ENCODE measurements around the gene CRY2. TPM values are rescaled to one million over a fixed set of nuclear protein-coding genes. Genes with fewer than 3 reads are reported as not detected.

CRY2 gene
- total RNA-seq, 1 donor from 2014 or later, result 9.2 TPM

DNA sequence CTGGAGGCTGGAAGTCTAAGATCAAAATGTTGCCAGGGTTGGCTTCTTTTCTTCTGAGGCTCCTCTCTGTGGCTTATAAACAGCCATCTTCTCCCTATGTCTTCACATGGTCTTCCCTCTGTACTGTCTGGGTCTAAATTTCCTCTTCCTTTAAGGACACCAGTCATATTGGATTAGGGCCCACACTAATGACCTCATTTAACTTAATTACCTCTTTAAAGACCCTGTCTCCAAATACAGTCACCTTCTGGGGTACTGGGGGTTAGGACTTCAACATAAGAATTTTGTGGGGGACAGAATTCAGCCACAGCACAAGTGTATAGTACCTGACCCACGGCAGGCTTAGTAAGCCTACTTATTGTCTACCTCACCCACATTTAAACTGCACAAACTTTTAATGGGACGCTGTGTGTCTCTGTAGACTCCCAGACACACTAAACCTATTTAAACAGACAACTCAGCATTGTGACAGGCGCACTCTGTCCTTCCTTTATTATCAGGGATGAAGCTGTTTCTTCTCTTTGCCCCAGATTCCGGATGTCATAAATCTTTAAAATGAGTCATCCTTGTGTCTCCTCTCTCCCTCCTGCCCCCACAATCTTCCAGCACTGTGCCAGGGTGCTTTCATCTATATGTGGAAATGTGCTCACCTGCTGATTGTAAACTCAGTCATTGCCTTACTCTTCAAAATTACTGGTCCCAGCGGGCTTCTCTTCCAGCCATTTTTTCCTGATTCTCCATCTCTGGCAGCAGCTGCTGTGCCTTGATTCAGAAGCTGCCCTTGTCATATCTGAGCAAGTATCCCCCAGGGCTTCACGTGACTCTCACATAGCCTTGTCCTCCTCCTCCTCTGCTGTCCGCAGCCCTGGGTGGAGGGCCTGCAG lies 32.8 kb downstream of the CRY2 start:
- no peak for DNase-seq (ENCODE audit: low read depth)
- TF ChIP-seq, protein P1, sequence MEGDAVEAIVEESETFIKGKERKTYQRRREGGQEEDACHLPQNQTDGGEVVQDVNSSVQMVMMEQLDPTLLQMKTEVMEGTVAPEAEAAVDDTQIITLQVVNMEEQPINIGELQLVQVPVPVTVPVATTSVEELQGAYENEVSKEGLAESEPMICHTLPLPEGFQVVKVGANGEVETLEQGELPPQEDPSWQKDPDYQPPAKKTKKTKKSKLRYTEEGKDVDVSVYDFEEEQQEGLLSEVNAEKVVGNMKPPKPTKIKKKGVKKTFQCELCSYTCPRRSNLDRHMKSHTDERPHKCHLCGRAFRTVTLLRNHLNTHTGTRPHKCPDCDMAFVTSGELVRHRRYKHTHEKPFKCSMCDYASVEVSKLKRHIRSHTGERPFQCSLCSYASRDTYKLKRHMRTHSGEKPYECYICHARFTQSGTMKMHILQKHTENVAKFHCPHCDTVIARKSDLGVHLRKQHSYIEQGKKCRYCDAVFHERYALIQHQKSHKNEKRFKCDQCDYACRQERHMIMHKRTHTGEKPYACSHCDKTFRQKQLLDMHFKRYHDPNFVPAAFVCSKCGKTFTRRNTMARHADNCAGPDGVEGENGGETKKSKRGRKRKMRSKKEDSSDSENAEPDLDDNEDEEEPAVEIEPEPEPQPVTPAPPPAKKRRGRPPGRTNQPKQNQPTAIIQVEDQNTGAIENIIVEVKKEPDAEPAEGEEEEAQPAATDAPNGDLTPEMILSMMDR (conservative IDR thresholded peaks at IDR 0.05; ENCODE audit: low read depth, low read length), result no peak

DNA sequence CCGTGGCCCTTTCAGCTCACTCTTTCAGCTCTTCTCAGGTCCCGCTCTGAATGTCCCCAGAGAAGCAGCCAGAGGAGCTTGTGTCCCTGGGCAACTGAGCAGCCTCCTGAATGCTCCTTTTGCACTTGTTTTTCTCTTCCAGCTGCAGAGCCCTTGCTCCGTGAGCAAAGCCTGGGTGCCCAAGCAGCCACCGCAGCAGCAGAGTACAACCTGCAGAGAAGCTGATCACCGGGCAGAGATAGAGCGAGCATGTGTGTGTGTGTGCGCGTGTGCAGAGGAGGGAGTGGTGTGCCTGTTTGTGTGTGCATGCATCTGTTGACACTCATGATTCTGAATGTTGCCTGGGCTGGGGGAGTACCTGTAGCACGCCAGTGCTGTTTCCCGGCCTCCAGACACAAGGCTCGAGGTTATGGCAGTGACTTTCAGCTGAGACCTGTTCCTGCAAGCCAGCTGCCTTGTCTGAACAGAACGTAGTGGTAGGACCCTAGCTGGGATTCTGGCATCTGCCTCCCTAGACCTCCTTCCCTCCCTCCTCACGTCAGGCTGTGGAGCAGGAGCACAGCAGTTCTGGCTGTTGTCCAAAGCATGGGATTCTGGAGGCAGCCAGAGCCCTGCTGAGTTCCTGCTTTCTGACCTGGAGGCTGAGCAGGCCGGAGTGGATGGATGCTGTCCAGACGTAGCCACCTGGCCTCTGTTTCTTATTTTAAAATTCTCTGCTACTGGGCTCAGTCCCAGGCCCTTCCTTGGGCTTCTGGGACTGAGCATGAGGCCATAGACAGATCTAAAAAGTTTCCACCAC lies 33.7 kb downstream of the CRY2 start:
- no peak overlapping the region for H3K4me3 ChIP-seq (ENCODE audit: low read depth, low read length)
- TF ChIP-seq, protein P1 (conservative IDR thresholded peaks at IDR 0.05; ENCODE audit: low read depth, low read length), result no peak
- no peak for DNase-seq (ENCODE audit: low read depth)

More for the DNA sequence above, 32.8 kb downstream of the CRY2 start:
- H3K4me3 ChIP-seq (ENCODE audit: low read depth, low read length), result no peak overlapping the region

DNA sequence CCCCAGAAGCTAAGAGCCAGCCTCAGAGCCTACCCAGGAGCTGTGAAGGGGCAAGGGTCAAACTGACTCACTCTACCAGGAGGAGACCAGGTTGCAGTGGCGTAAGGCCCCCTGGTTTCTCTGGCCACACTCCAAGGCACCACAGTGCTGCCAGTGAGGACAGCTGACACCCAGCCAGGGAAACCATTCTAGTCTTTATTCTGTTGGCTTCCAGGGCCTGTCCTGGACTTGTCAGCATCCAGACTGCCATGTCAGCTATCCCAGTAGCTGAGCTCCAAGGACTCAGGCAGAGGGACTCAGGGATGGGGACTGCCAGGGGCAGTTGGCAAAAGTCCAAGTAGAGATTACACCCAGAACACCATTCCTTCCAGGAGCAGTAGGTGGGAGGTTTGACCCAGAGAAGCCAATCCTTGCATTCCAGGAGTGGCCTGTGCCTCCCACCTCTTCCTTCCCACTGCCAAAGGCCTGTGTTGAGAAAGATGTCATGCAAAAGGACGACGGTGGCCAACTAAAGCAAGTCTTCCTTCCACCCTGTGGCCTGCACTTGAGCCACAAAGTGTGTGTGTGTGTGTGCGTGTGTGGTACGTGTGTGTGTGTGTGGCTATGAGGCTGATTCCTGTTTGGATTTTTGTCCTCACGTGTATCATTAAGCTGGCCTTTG lies 34.6 kb downstream of the CRY2 start:
- TF ChIP-seq, protein P1 (conservative IDR thresholded peaks at IDR 0.05; ENCODE audit: low read depth, low read length), result no peak
- H3K4me3 ChIP-seq (ENCODE audit: low read depth, low read length), result no peak overlapping the region
- no peak for DNase-seq (ENCODE audit: low read depth)

DNA sequence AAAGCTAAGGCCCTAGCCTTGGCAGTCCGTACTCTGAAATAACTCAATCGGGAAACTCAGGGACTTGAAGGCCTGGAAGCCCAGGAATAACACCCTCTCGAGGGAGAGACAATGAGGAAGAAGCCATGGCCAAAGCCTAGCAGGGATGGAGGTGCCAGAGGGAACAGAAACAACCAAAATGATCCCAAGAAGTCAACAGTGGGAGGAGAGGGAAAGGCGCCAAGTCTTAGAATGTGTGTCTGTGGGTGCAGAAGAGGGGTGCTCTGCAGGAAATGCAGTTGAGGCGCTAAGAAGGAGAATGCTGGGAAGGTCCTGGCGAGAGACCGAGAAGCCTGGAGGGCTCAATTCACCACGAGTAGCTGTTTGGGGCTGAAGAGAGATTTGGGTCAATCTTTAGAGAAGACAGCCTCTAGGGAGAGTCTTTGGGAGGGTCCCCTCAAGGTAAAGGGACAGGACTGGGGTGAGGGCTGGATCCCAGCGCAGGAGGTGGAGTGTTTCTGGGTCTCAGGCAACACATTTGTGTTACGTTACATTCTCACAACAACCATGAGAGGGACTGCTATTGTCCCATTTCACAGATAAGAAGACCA lies 37.4 kb downstream of the CRY2 start:
- DNase-seq (ENCODE audit: low read depth), result no peak
- TF ChIP-seq, protein P1 (conservative IDR thresholded peaks at IDR 0.05; ENCODE audit: low read depth, low read length), result no peak
- no peak overlapping the region for H3K4me3 ChIP-seq (ENCODE audit: low read depth, low read length)

DNA sequence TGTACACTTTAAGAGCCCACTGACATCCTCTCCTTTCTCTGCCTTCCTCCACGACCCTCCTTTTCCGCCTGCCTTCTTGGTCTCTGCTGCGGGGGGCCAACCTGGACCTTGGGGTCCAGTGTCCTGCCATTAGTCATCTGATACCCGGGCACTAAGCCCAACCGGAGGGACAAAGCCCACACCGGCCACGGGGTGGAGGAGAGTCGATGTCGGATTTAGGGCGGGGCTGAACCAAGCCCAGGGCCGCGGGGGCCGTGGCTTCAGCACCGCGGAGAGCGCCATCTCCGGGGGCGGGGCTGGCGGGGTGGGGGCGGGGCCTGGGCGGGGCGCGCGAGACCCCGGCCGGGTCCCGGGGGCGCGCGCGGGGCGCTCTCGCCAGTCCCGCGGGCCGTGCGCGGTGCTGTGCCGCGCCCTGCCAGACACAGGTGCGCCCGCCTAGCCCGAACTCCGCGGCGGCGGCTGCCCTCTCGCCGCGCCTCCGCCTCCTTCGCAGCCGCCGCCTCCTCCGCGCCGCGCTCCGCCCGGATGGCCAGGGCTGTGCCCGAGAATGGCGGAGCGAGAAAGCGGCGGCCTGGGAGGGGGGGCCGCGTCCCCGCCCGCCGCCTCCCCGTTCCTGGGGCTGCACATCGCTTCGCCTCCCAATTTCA lies 38.1 kb downstream of the CRY2 start, which contains the start of gene MAPK8IP1:
TSS of gene MAPK8IP1 (plus strand) at position 378 of the 647 bp plus-strand sequence. CDS start at position 548, 170 bp downstream.
- TF ChIP-seq, protein P1 (conservative IDR thresholded peaks at IDR 0.05; ENCODE audit: low read depth, low read length), result no peak
- H3K4me3 ChIP-seq (ENCODE audit: low read depth, low read length), result peak within 1 kb of the TSS; percentile 54
- no peak for DNase-seq (ENCODE audit: low read depth)
